Fibroblast of pulmonary artery (primary cell): Measurements from ENCODE around the gene PELO.

Experiments used
- DNase-seq: peaks from one replicate; pipeline ENCODE4 v3.0.0-alpha.2; 2010; ENCODE audit warnings: low read depth
- H3K4me3 ChIP-seq: replicated peaks from 2 replicates; pipeline ENCODE4 v1.5.1; 2011; ENCODE audit warnings: low read depth, mild to moderate bottlenecking, control low read depth, low read length, moderate library complexity
- CTCF ChIP-seq: IDR thresholded peaks from 2 replicates; pipeline ENCODE4 v1.5.1; 2011; ENCODE audit warnings: mild to moderate bottlenecking, control low read depth, low read length, inconsistent platforms; ENCODE audit errors: missing control alignments

PELO gene

GRCh38 chr5:52759331-52759730, 28.4 kb upstream of the PELO start:
- no peak for TF ChIP-seq CTCF
- DNase-seq: no peak
- no peak overlapping the region for H3K4me3 ChIP-seq

GRCh38 chr5:52760695-52761366, 26.9 kb upstream of the PELO start:
- no peak for TF ChIP-seq CTCF
- DNase-seq: no peak
- H3K4me3 ChIP-seq: no peak overlapping the region

GRCh38 chr5:52767217-52767743, 20.4 kb upstream of the PELO start:
- no peak overlapping the region for H3K4me3 ChIP-seq
- no peak for DNase-seq
- no peak for TF ChIP-seq CTCF

- DNase-seq: no peak
- TF ChIP-seq CTCF: no peak
These were observed 19.8 kb upstream of the PELO start for GRCh38 chr5:52767766-52768480.

GRCh38 chr5:52769061-52769460, 18.7 kb upstream of the PELO start:
- no peak overlapping the region for H3K4me3 ChIP-seq
- DNase-seq: no peak
- no peak for TF ChIP-seq CTCF

More at GRCh38 chr5:52767766-52768480, 19.8 kb upstream of the PELO start:
- H3K4me3 ChIP-seq: no peak overlapping the region

GRCh38 chr5:52770287-52770939, 17.3 kb upstream of the PELO start:
- TF ChIP-seq CTCF: no peak
- DNase-seq: no peak

More at GRCh38 chr5:52770287-52770939, 17.3 kb upstream of the PELO start:
- H3K4me3 ChIP-seq: no peak overlapping the region
